NCI-H345 (cell line): ENCODE measurements around the gene DMRT2.

Source experiments
- DNase-seq: peaks from one replicate; lab custom pipeline; 2025; lab: John Stamatoyannopoulos, UW

The DMRT2 gene

GRCh38 chr9:1050125-1050895 is at the start of gene DMRT2:
Gene DMRT2 (plus strand): TSS chr9:1050357. CDS start chr9:1051614, 1,257 bp downstream.
- peak; percentile 85 for DNase-seq

- DNase-seq, result no peak
Observed at GRCh38 chr9:1001838-1002237, 48.3 kb upstream of the DMRT2 start.

GRCh38 chr9:1002678-1003077 is 47.5 kb upstream of the DMRT2 start:
- no peak for DNase-seq

GRCh38 chr9:1005043-1005667 is 45.0 kb upstream of the DMRT2 start:
- DNase-seq, result peak; percentile 43

GRCh38 chr9:1007312-1007711 is 42.8 kb upstream of the DMRT2 start:
- DNase-seq, result no peak

GRCh38 chr9:1008216-1008615 is 41.9 kb upstream of the DMRT2 start:
- DNase-seq, result no peak

- DNase-seq, result peak; percentile 75
Observed at GRCh38 chr9:1009101-1009707, 41.0 kb upstream of the DMRT2 start.

GRCh38 chr9:1013021-1013420 is 37.1 kb upstream of the DMRT2 start:
- no peak for DNase-seq

- no peak for DNase-seq
Observed at GRCh38 chr9:1014225-1014624, 35.9 kb upstream of the DMRT2 start.

- no peak for DNase-seq
Observed at GRCh38 chr9:1014640-1015039, 35.5 kb upstream of the DMRT2 start.

GRCh38 chr9:1018121-1018520 is 32.0 kb upstream of the DMRT2 start:
- no peak for DNase-seq

GRCh38 chr9:1024112-1024511 is 26.0 kb upstream of the DMRT2 start:
- DNase-seq, result no peak

- no peak for DNase-seq
Observed at GRCh38 chr9:1025131-1025530, 25.0 kb upstream of the DMRT2 start.

- no peak for DNase-seq
Observed at GRCh38 chr9:1026219-1026618, 23.9 kb upstream of the DMRT2 start.

GRCh38 chr9:1028501-1029190 is 21.5 kb upstream of the DMRT2 start:
- no peak for DNase-seq

GRCh38 chr9:1031951-1032601 is 18.1 kb upstream of the DMRT2 start:
- peak; percentile 53 for DNase-seq

GRCh38 chr9:1034271-1034670 is 15.9 kb upstream of the DMRT2 start:
- no peak for DNase-seq

GRCh38 chr9:1039589-1039988 is 10.6 kb upstream of the DMRT2 start:
- DNase-seq, result no peak

- peak; percentile 11 for DNase-seq
Observed at GRCh38 chr9:1042466-1042865, 7.7 kb upstream of the DMRT2 start.

- DNase-seq, result no peak
Observed at GRCh38 chr9:1044643-1045042, 5.5 kb upstream of the DMRT2 start.

- DNase-seq, result no peak
Observed at GRCh38 chr9:1046639-1047572, 3.3 kb upstream of the DMRT2 start.
